Measurements from ENCODE around the gene AP4M1. TPM values are rescaled to one million over a fixed set of nuclear protein-coding genes. Genes with fewer than 3 reads are reported as not detected.

The AP4M1 gene
- total and polyA plus RNA-seq, 10 of the 15 experiments (the other 5 are each of a cell fraction or from before 2014, with no cell fraction given): 0.77 to 16.1 (median 13.0) TPM

DNA sequence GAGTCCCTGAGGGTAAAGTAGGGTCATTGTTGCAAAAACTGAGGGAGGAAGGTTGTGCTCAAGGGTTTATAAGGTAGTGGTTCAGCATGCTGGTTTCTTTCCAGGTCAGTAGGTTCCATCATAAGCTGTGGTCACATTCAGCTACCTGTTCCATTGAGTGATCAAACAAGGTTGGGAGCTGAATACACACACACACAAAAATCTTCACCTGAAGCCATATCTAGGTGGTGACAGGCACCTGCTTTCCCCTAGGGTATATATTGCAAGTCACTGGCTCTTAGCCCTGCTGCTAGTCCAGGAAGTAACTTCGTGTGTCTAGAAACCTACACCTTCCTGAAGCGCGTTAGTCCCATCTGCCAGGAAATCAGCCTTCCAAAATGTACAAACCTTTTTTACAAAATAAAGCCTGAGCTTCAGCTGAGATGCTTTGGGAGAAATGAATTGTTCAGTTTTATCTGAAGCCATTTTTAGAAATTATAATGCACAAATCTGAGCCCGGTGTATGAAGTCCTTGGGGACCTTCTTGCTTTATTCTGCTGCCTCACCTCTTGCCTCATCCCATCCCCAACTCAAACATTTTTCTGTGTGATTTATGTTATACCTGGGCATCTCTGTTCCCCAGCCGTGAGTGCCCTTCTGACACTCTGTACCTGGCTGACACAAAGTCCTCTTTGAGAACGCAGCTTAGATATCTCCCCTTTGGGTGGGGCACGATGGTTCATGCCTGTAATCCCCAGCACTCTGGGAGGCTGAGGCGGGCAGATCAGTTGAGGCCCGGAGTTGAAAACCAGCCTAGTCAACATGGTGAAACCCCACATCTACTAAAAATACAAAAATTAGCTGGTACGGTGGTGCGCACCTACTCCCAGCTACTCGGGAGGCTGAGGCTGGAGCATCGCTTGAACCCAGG is 36.7 kb downstream of the AP4M1 start:
- RAD21 ChIA-PET (ENCODE audit: unreplicated experiment): interaction anchor here (0.6 to 2.2 kb wide), 11 partner anchors 9 to 404 kb away, joined by 3 to 17 read pairs (median 4); partner anchors contain the start of gene LAMTOR4
- Histone ChIP-seq H4K20me1 (ENCODE audit: control insufficient read depth, insufficient read depth) (no peaks in the 10 kb centered on the region), H3K4me3 (no peak overlapping the region), H3K4me2 (ENCODE audit: control insufficient read depth, insufficient read depth) (peak overlapping the region; percentile 54), H3K4me1 (ENCODE audit: control insufficient read depth, insufficient read depth, low read length) (peaks cover 14% of the 10 kb centered on the region), H2AFZ (ENCODE audit: control insufficient read depth, low read depth, low read length) (peak overlapping the region; percentile 89), H3K27ac (ENCODE audit: control insufficient read depth, insufficient read depth) (no peak overlapping the region), H3K79me2 (ENCODE audit: control insufficient read depth, insufficient read depth, low read length) (no peaks in the 10 kb centered on the region), H3K36me3 (ENCODE audit: control insufficient read depth in 2 of 2, insufficient read depth in 2 of 2, low read length in 1 of 2) (no peaks in the 10 kb centered on the region), H3K27me3 (replicated peaks in 1 of 2; ENCODE audit: control insufficient read depth in 2 of 2, insufficient read depth in 2 of 2, low read length in 1 of 2) (no peaks in the 10 kb centered on the region), H3K9ac (ENCODE audit: control insufficient read depth, insufficient read depth, low read length) (peak overlapping the region; percentile 27; the same call in 1 of the 2 replicates), H3K9me3 (replicated peaks; ENCODE audit: control insufficient read depth, insufficient read depth, low read length) (no peaks in the 10 kb centered on the region; the same call in 2 of the 3 replicates)
- peak; percentile 86 for FAIRE-seq
- CTCF ChIA-PET: interaction anchor here (0.6 to 2.4 kb wide), 16 partner anchors 9 to 299 kb away, joined by 3 to 10 read pairs (median 4); partner anchors contain the start of genes AP4M1, LAMTOR4, MCM7 and PPP1R35
- POLR2A ChIA-PET: interaction anchor here (0.6 to 3.6 kb wide), 7 partner anchors 11 to 228 kb away, joined by 3 to 22 read pairs (median 3); partner anchors contain the start of gene LAMTOR4
- SMC1A ChIA-PET (ENCODE audit: uncharacterized antibody, unreplicated experiment): interaction anchor here (0.6 to 1.9 kb wide), 10 partner anchors 9 to 1177 kb away, joined by 3 to 12 read pairs (median 5); partner anchors contain the start of gene PVRIG
- DNase-seq (ENCODE audit: low read depth, low spot score): no peak
- intact Hi-C loops (cut with micrococcal nuclease; ENCODE audit: unreplicated experiment) (no loop called here), in situ Hi-C loops (cut with MboI) (no loop called here)
- peak; percentile 73 for ATAC-seq
- 46% methylated on average over 13 of the region's 13 CpGs for WGBS (ENCODE audit: insufficient coverage, insufficient replicate concordance, low lambda C conversion rate, missing lambda C conversion rate)
- TF ChIP-seq IKZF2 (IDR thresholded peaks at IDR 0.05) (peak in 1 of 2 experiments; percentile 16; a peak in 1 of 4 replicates), HDAC6 (IDR thresholded peaks at IDR 0.05; ENCODE audit: unreplicated experiment) (no peak), NBN (IDR thresholded peaks at IDR 0.05) (peak; percentile 14; the same call in 1 of the 2 replicates), KAT2A (conservative IDR thresholded peaks at IDR 0.05; ENCODE audit: control insufficient read depth, low read depth, low read length) (no peak), SREBF1 (IDR thresholded peaks at IDR 0.05; ENCODE audit: low read length) (no peak), PAX5 (IDR thresholded peaks at IDR 0.05; ENCODE audit: borderline replicate concordance, low read depth, low read length) (peak; percentile 51; the same call in 1 of the 2 replicates), TCF7 (IDR thresholded peaks at IDR 0.05; ENCODE audit: borderline replicate concordance) (0 out of 2 replicates have a peak, but pooled peaks have one; percentile 66), POLR2AphosphoS5 (IDR thresholded peaks at IDR 0.05; ENCODE audit: low read length) (no peak), RUNX3 (IDR thresholded peaks at IDR 0.05; ENCODE audit: low read length) (peak; percentile 58; the same call in 1 of the 2 replicates)
- TF ChIP-seq, protein P1, sequence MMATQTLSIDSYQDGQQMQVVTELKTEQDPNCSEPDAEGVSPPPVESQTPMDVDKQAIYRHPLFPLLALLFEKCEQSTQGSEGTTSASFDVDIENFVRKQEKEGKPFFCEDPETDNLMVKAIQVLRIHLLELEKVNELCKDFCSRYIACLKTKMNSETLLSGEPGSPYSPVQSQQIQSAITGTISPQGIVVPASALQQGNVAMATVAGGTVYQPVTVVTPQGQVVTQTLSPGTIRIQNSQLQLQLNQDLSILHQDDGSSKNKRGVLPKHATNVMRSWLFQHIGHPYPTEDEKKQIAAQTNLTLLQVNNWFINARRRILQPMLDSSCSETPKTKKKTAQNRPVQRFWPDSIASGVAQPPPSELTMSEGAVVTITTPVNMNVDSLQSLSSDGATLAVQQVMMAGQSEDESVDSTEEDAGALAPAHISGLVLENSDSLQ (IDR thresholded peaks at IDR 0.05): peak; percentile 32
- BruUV-seq (replicated peaks): no TSS peak
